GM12878 (cell line): ENCODE results near the gene TENT5A. TPM values are rescaled to one million over a fixed set of nuclear protein-coding genes. Genes with fewer than 3 reads are reported as not detected.

Source experiments
- ATAC-seq: fragments of 200-7000 bp; cut with Tn5 transposase; 3 replicates; pipeline ENCODE4 v1.9.1; 2020; ENCODE audit warnings: mild to moderate bottlenecking, moderate library complexity
- BruUV-seq: library from RNA; stranded (reverse); fragments of 400-500 nt; replicated peaks from 2 replicates; lab custom pipeline; 2021; lab: Mats Ljungman, UMichigan
- CTCF ChIA-PET: fragments of 300-600 bp; sonication (Branson Sonifier 250); formaldehyde crosslinking; extraction: SDS; loops from one replicate; lab custom pipeline; 2021; ENCODE audit warnings: inconsistent platforms; lab: Yijun Ruan, JAX
- POLR2A ChIA-PET: fragments of 350-600 bp; formaldehyde crosslinking; extraction: SDS; loops from one replicate; lab custom pipeline; 2021; ENCODE audit warnings: inconsistent platforms; lab: Charles Lee
- RAD21 ChIA-PET: fragments of 300-600 bp; sonication (Branson Sonifier 250); formaldehyde crosslinking; loops from one replicate; lab custom pipeline; 2023; ENCODE audit warnings: antibody characterized with exemption; ENCODE audit not compliant: unreplicated experiment; lab: Charles Lee
- SMC1A ChIA-PET: fragments of 300-600 bp; sonication (Branson Sonifier 250); formaldehyde crosslinking; loops from one replicate; lab custom pipeline; 2023; ENCODE audit not compliant: unreplicated experiment, uncharacterized antibody; lab: Charles Lee
- DNase-seq: peaks from one replicate; pipeline ENCODE4 v3.0.0-alpha.2; 2011; ENCODE audit warnings: low read depth, low spot score
- FAIRE-seq: peaks from 3 replicates; lab custom pipeline; 2011; peaks lifted over from hg19 to GRCh38; lab: Jason Lieb, UNC
- H2AFZ ChIP-seq: 2 replicates; pipeline ENCODE4 v1.6.0; 2011; ENCODE audit warnings: low read depth, low read length, control low read depth; ENCODE audit not compliant: control insufficient read depth
- H3K27ac ChIP-seq: 2 replicates; pipeline ENCODE4 v1.5.1; 2011; ENCODE audit warnings: control low read depth; ENCODE audit not compliant: control insufficient read depth, insufficient read depth
- H3K27me3 ChIP-seq, 2 experiments: replicated peaks in 1 of 2; 2 replicates each; pipeline versions ENCODE4 v1.6.0 to v1.6.1; 2011; ENCODE audit warnings: low read length in 1 of 2; ENCODE audit not compliant: control insufficient read depth in 2 of 2, insufficient read depth in 2 of 2
- H3K36me3 ChIP-seq, 2 experiments: 2 replicates each; pipeline ENCODE4 v1.5.1; 2011; ENCODE audit warnings: low read length in 1 of 2; ENCODE audit not compliant: control insufficient read depth in 2 of 2, insufficient read depth in 2 of 2
- H3K4me1 ChIP-seq: 2 replicates; pipeline ENCODE4 v1.6.1; 2011; ENCODE audit warnings: mild to moderate bottlenecking, low read length, moderate library complexity, mixed read lengths; ENCODE audit not compliant: control insufficient read depth, insufficient read depth
- H3K4me2 ChIP-seq: 2 replicates; pipeline ENCODE4 v1.6.0; 2011; ENCODE audit warnings: control low read depth; ENCODE audit not compliant: control insufficient read depth, insufficient read depth
- H3K4me3 ChIP-seq: fragments of 200-600 bp; sonication (generic); 2 replicates; pipeline ENCODE4 v1.5.1; 2016
- H3K79me2 ChIP-seq: 2 replicates; pipeline ENCODE4 v1.6.0; 2011; ENCODE audit warnings: low read length; ENCODE audit not compliant: control insufficient read depth, insufficient read depth
- H3K9ac ChIP-seq: 2 replicates; pipeline ENCODE4 v1.8.0; 2011; ENCODE audit warnings: low read length, control low read depth, mixed read lengths; ENCODE audit not compliant: control insufficient read depth, insufficient read depth
- H3K9me3 ChIP-seq: replicated peaks from 3 replicates; pipeline ENCODE4 v1.5.1; 2011; ENCODE audit warnings: mild to moderate bottlenecking, low read length; ENCODE audit not compliant: control insufficient read depth, insufficient read depth
- H4K20me1 ChIP-seq: 2 replicates; pipeline ENCODE4 v1.6.0; 2011; ENCODE audit not compliant: control insufficient read depth, insufficient read depth
- ATF7 ChIP-seq: fragments of 450-650 bp; IDR thresholded peaks from 2 replicates; pipeline ENCODE4 v1.6.1; 2016; ENCODE audit warnings: low read depth, mild to moderate bottlenecking
- BACH1 ChIP-seq: fragments of 450-650 bp; IDR thresholded peaks from 2 replicates; pipeline ENCODE4 v1.6.1; 2017; ENCODE audit warnings: mild to moderate bottlenecking, borderline replicate concordance
- CEBPB ChIP-seq, 2 experiments: fragments of 150-350 bp in 1 of 2; IDR thresholded peaks; 2 replicates each; pipeline ENCODE4 v1.6.1; 2012 to 2014; ENCODE audit warnings: low read depth in 2 of 2, low read length in 2 of 2, borderline replicate concordance in 1 of 2, inconsistent platforms in 1 of 2
- EED ChIP-seq: sonication (generic); IDR thresholded peaks from 2 replicates; pipeline ENCODE4 v1.6.1; 2016; ENCODE audit warnings: antibody characterized with exemption, low read depth
- GABPA ChIP-seq: IDR thresholded peaks from 2 replicates; pipeline ENCODE4 v1.6.1; 2014; ENCODE audit warnings: antibody characterized with exemption, low read depth, mild to moderate bottlenecking, inconsistent platforms
- GATAD2B ChIP-seq: fragments of 450-650 bp; conservative IDR thresholded peaks from 2 replicates; pipeline ENCODE4 v1.6.1; 2017; ENCODE audit warnings: low read depth, mild to moderate bottlenecking, moderate library complexity
- HDAC6 ChIP-seq: fragments of 200-600 bp; sonication (generic); IDR thresholded peaks from one replicate; pipeline ENCODE4 v1.8.0; 2017; ENCODE audit warnings: antibody characterized with exemption; ENCODE audit not compliant: unreplicated experiment
- HSF1 ChIP-seq: fragments of 150-350 bp; IDR thresholded peaks from 2 replicates; pipeline ENCODE4 v1.6.1; 2014; ENCODE audit warnings: mild to moderate bottlenecking, low read depth, low read length
- IRF4 ChIP-seq: IDR thresholded peaks from 2 replicates; pipeline ENCODE4 v1.6.1; 2011; ENCODE audit warnings: low read depth, low read length
- JUNB ChIP-seq: IDR thresholded peaks from 2 replicates; pipeline ENCODE4 v1.6.1; 2016; ENCODE audit warnings: antibody characterized with exemption, mild to moderate bottlenecking
- NFYB ChIP-seq: IDR thresholded peaks from 2 replicates; pipeline ENCODE4 v1.6.1; 2011; ENCODE audit warnings: low read depth, mild to moderate bottlenecking, low read length, improper control_type of control experiment, moderate library complexity; ENCODE audit not compliant: insufficient read depth
- NR2C2 ChIP-seq: IDR thresholded peaks from 2 replicates; pipeline ENCODE4 v1.6.1; 2011; ENCODE audit warnings: borderline replicate concordance, low read depth; ENCODE audit not compliant: control insufficient read depth, insufficient read length
- POLR2AphosphoS2 ChIP-seq: IDR thresholded peaks from 2 replicates; pipeline ENCODE4 v1.6.1; 2011; ENCODE audit warnings: low read depth, mild to moderate bottlenecking, low read length, improper control_type of control experiment, moderate library complexity
- RBBP5 ChIP-seq: fragments of 200-600 bp; sonication (generic); conservative IDR thresholded peaks from 2 replicates; pipeline ENCODE4 v1.6.1; 2016
- SIX5 ChIP-seq: IDR thresholded peaks from 2 replicates; pipeline ENCODE4 v1.6.1; 2011; ENCODE audit warnings: mild to moderate bottlenecking, low read depth, low read length, moderate library complexity; ENCODE audit not compliant: severe bottlenecking
- SMAD1 ChIP-seq: fragments of 450-650 bp; IDR thresholded peaks from 2 replicates; pipeline ENCODE4 v1.6.1; 2018; ENCODE audit warnings: mild to moderate bottlenecking, low read depth; ENCODE audit not compliant: partially characterized antibody
- SUPT20H ChIP-seq: IDR thresholded peaks from 2 replicates; pipeline ENCODE4 v1.6.1; 2011; ENCODE audit warnings: low read depth, mild to moderate bottlenecking, low read length, moderate library complexity, borderline replicate concordance; ENCODE audit not compliant: control insufficient read depth
- SUZ12 ChIP-seq: fragments of 200-600 bp; sonication (generic); IDR thresholded peaks from one replicate; pipeline ENCODE4 v1.6.1; 2018; ENCODE audit warnings: antibody characterized with exemption, mild to moderate bottlenecking; ENCODE audit not compliant: unreplicated experiment
- TARDBP ChIP-seq: IDR thresholded peaks from 2 replicates; pipeline ENCODE4 v1.6.1; 2016; ENCODE audit warnings: borderline replicate concordance
- WGBS: methylation state at CpG from one replicate; pipeline ENCODE4 v1.1.6; 2016; ENCODE audit warnings: low lambda C conversion rate; ENCODE audit not compliant: insufficient replicate concordance, insufficient coverage; ENCODE audit errors: missing lambda C conversion rate; 5-methylcytosine and 5-hydroxymethylcytosine counted together
- in situ Hi-C: fragments of 300-500 bp; cut with MboI; formaldehyde crosslinking; loops from 9 replicates; pipeline ENCODE4 v1.14.3; 2018; ENCODE audit warnings: mixed read lengths
- intact Hi-C: fragments of 100-400 bp; cut with micrococcal nuclease; formaldehyde crosslinking; loops from one replicate; pipeline ENCODE4 v1.14.2; 2022; ENCODE audit not compliant: unreplicated experiment
- polyA plus RNA-seq, 11 experiments: library from polyadenylated mRNA; depleted of rRNA in 4 of 11; unstranded in 6 of 11; stranded (reverse) in 5 of 11; fragments of >200 nt; fragmentation: Nextera tagmentation in 4 of 11; fragmentation: Illumina TruSeq in 1 of 11; extraction: Ambion mirVana in 4 of 11; extraction: Trizol in 1 of 11; gene quantifications; 1 replicate in 1 of 11; 2 replicates in 10 of 11; pipeline versions ENCODE4 v1.2.1 to v1.2.3, GENCODE V29; 2011 to 2016; ENCODE audit warnings: inconsistent platforms in 2 of 11, missing spikeins in 2 of 11, low read depth in 1 of 11
- total RNA-seq, 4 experiments: library from RNA; depleted of rRNA in 3 of 4; stranded (reverse); fragments of >200 nt in 3 of 4; fragmentation: Illumina TruSeq in 1 of 4; extraction: Trizol in 1 of 4; gene quantifications; 2 replicates each; pipeline versions ENCODE4 v1.2.1 to v1.2.3, GENCODE V29; 2013 to 2021

The TENT5A gene
- total and polyA plus RNA-seq, 10 of the 15 experiments (the other 5 are each of a cell fraction or from before 2014, with no cell fraction given): 0.25 to 9.6 (median 0.48) TPM

- Histone ChIP-seq H4K20me1 (no peaks in the 10 kb centered on the region), H3K9me3 (no peaks in the 10 kb centered on the region; the same call in 2 of the 3 replicates), H3K4me1 (no peaks in the 10 kb centered on the region), H3K9ac (no peak overlapping the region), H3K79me2 (no peaks in the 10 kb centered on the region), H2AFZ (no peak overlapping the region), H3K4me3 (no peak overlapping the region), H3K27ac (no peak overlapping the region), H3K27me3 (no peaks in the 10 kb centered on the region), H3K36me3 (no peaks in the 10 kb centered on the region), H3K4me2 (no peak overlapping the region)
- no peak for TF ChIP-seq SIX5
- no peak for TF ChIP-seq NR2C2
- TF ChIP-seq IRF4: no peak
- no peak for TF ChIP-seq GATAD2B
- TF ChIP-seq CEBPB (IDR thresholded peaks at IDR 0.05; ENCODE audit: borderline replicate concordance in 1 of 2, low read depth in 2 of 2, low read length in 2 of 2): no peak
- TF ChIP-seq JUNB: no peak
- TF ChIP-seq RBBP5: no peak
- no peak for TF ChIP-seq GABPA
- TF ChIP-seq SUPT20H: no peak
- TF ChIP-seq TARDBP: no peak
- no peak for TF ChIP-seq HDAC6
- no peak for TF ChIP-seq SMAD1
- no peak for TF ChIP-seq HSF1
- no peak for TF ChIP-seq ATF7
- TF ChIP-seq POLR2AphosphoS2: no peak
- TF ChIP-seq BACH1: no peak
- TF ChIP-seq EED: no peak
- TF ChIP-seq NFYB: no peak
- TF ChIP-seq SUZ12: no peak
- no peak for DNase-seq
- intact Hi-C loops: no loop called here
- ChIA-PET CTCF (interaction anchor here (1.8 kb wide), 1 partner anchor 15 kb away, joined by 4 read pairs; no protein-coding TSS in a partner anchor), RAD21 (no interaction called here), SMC1A (interaction anchor here (1.2 kb wide), 1 partner anchor 9 kb away, joined by 3 read pairs; no protein-coding TSS in a partner anchor), POLR2A (no interaction called here)
- in situ Hi-C loops: no loop called here
- no peak for FAIRE-seq
- ATAC-seq: no peak
- 0% methylated on average over 2 of the region's 2 CpGs for whole genome bisulfite sequencing
- BruUV-seq: no TSS peak
These were observed 29.1 kb upstream of the TENT5A start for GRCh38 chr6:81781624-81782023.
